ENCODE data around the gene IL17RA. TPM values are rescaled to one million over a fixed set of nuclear protein-coding genes. Genes with fewer than 3 reads are reported as not detected.
A peak's percentile ranks its signal among the peaks of the same experiment; 100 is the strongest.
"Not testable (repeated sequence)": the region's sequence is repeated elsewhere in the genome, so short reads cannot be mapped to it uniquely, and the experiment has no call there.

Gene IL17RA
- polyA plus RNA-seq (ENCODE audit: insufficient read length in 12 of 12): 10 to 100 TPM in 1 of 12 donors, 1 to 10 TPM in 10, not detected in 1; 2.9 to 11.8 (median 4.6) TPM
- long read RNA-seq, donor 1: 0 reads
- long read RNA-seq, donor 2, full-length matches to known transcripts: 1 of 1 reads
- long read RNA-seq, donor 2, partial matches to known transcripts: 0 of 1 reads
- long read RNA-seq, donor 2, other reads (novel, unspliced or antisense): 0 of 1 reads
- long read RNA-seq, donor 3: 0 reads
- long read RNA-seq, donor 4: 0 reads
- long read RNA-seq, donor 5: 0 reads
- long read RNA-seq, donor 6: 0 reads
- long read RNA-seq, donor 7: 0 reads
- long read RNA-seq, donor 8: 0 reads
- long read RNA-seq, donor 9: 0 reads
- long read RNA-seq, donor 10, partial matches to known transcripts: 39 of 55 reads
- long read RNA-seq, donor 10, other reads (novel, unspliced or antisense): 16 of 55 reads
- long read RNA-seq, donor 11: 0 reads

GRCh38 chr22:17084554-17085276 lies at the start of gene IL17RA:
TSS of gene IL17RA (plus strand) at chr22:17085000. CDS start at chr22:17085092, 92 bp downstream.
- DNase-seq: peak; percentile 89

GRCh38 chr22:17035246-17035645 lies 49.6 kb upstream of the IL17RA start:
- no peak for DNase-seq

GRCh38 chr22:17035976-17036841 lies 48.6 kb upstream of the IL17RA start:
- not testable (repeated sequence) for DNase-seq

- DNase-seq: peak; percentile 34
Observed at GRCh38 chr22:17036842-17037711, 47.7 kb upstream of the IL17RA start.

- no peak for DNase-seq
Observed at GRCh38 chr22:17043521-17043920, 41.3 kb upstream of the IL17RA start.

- DNase-seq: no peak
Observed at GRCh38 chr22:17046566-17047348, 38.0 kb upstream of the IL17RA start.

- no peak for DNase-seq
Observed at GRCh38 chr22:17047656-17048055, 37.1 kb upstream of the IL17RA start.

GRCh38 chr22:17056058-17056457 lies 28.7 kb upstream of the IL17RA start:
- no peak for DNase-seq

- no peak for DNase-seq
Observed at GRCh38 chr22:17056807-17057206, 28.0 kb upstream of the IL17RA start.

GRCh38 chr22:17057959-17058814 lies 26.6 kb upstream of the IL17RA start:
- DNase-seq: peak; percentile 80

GRCh38 chr22:17060126-17060525 lies 24.7 kb upstream of the IL17RA start:
- DNase-seq: no peak

GRCh38 chr22:17063411-17064106 lies 21.2 kb upstream of the IL17RA start:
- DNase-seq: no peak

- no peak for DNase-seq
Observed at GRCh38 chr22:17064498-17065100, 20.2 kb upstream of the IL17RA start.

- DNase-seq: no peak
Observed at GRCh38 chr22:17065433-17065832, 19.4 kb upstream of the IL17RA start.

GRCh38 chr22:17072877-17073276 lies 11.9 kb upstream of the IL17RA start:
- DNase-seq: no peak

- DNase-seq: no peak
Observed at GRCh38 chr22:17074648-17075002, 10.2 kb upstream of the IL17RA start.

- no peak for DNase-seq
Observed at GRCh38 chr22:17077255-17077654, 7.5 kb upstream of the IL17RA start.

- no peak for DNase-seq
Observed at GRCh38 chr22:17079572-17079971, 5.2 kb upstream of the IL17RA start.

Measured in muscle of arm (tissue), 14 donors.